ENCODE data around the gene AAMP.
A peak's percentile ranks its signal among the peaks of the same experiment; 100 is the strongest.

- TF ChIP-seq, protein P1, sequence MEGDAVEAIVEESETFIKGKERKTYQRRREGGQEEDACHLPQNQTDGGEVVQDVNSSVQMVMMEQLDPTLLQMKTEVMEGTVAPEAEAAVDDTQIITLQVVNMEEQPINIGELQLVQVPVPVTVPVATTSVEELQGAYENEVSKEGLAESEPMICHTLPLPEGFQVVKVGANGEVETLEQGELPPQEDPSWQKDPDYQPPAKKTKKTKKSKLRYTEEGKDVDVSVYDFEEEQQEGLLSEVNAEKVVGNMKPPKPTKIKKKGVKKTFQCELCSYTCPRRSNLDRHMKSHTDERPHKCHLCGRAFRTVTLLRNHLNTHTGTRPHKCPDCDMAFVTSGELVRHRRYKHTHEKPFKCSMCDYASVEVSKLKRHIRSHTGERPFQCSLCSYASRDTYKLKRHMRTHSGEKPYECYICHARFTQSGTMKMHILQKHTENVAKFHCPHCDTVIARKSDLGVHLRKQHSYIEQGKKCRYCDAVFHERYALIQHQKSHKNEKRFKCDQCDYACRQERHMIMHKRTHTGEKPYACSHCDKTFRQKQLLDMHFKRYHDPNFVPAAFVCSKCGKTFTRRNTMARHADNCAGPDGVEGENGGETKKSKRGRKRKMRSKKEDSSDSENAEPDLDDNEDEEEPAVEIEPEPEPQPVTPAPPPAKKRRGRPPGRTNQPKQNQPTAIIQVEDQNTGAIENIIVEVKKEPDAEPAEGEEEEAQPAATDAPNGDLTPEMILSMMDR (IDR thresholded peaks at IDR 0.05): peak in 1 of 3 experiments; percentile 7
- TF ChIP-seq POLR2AphosphoS5 (IDR thresholded peaks at IDR 0.05; ENCODE audit: insufficient read depth in 1 of 2, low read depth in 1 of 2): peak; percentile 89 to 91
Observed at GRCh38 chr2:218286570-218287459, 16.9 kb upstream of the AAMP start.
